Smooth muscle cell (in vitro differentiated cells): ENCODE measurements around the gene CAPN2. TPM values are rescaled to one million over a fixed set of nuclear protein-coding genes. Genes with fewer than 3 reads are reported as not detected.

Source experiments
- DNase-seq: peaks from one replicate; lab custom pipeline; 2025; ENCODE audit not compliant: unreplicated experiment; lab: John Stamatoyannopoulos, UW
- H2AFZ ChIP-seq: fragments of 200-600 bp; sonication (generic); 2 replicates; pipeline ENCODE4 v1.6.0; 2016; ENCODE audit warnings: antibody characterized with exemption, low read depth, mild to moderate bottlenecking
- H3F3A ChIP-seq: fragments of 200-600 bp; sonication (generic); 2 replicates; pipeline ENCODE4 v1.6.0; 2017; ENCODE audit warnings: antibody characterized with exemption, low read depth
- H3K27ac ChIP-seq: fragments of 200-600 bp; sonication (generic); 2 replicates; pipeline ENCODE4 v1.5.1; 2016; ENCODE audit warnings: low read depth, mild to moderate bottlenecking
- H3K27me3 ChIP-seq: fragments of 200-600 bp; sonication (generic); 2 replicates; pipeline ENCODE4 v1.6.1; 2016; ENCODE audit warnings: low read depth, mild to moderate bottlenecking
- H3K36me3 ChIP-seq: fragments of 200-600 bp; sonication (generic); 2 replicates; pipeline ENCODE4 v1.5.1; 2016; ENCODE audit warnings: low read depth
- H3K4me1 ChIP-seq: fragments of 200-600 bp; sonication (generic); 2 replicates; pipeline ENCODE4 v1.5.1; 2016; ENCODE audit warnings: low read depth
- H3K4me2 ChIP-seq: fragments of 200-600 bp; sonication (generic); 2 replicates; pipeline ENCODE4 v1.6.0; 2016; ENCODE audit warnings: mild to moderate bottlenecking
- H3K4me3 ChIP-seq: fragments of 200-600 bp; sonication (generic); 2 replicates; pipeline ENCODE4 v1.5.1; 2016; ENCODE audit warnings: mild to moderate bottlenecking
- H3K79me2 ChIP-seq: fragments of 200-600 bp; sonication (generic); 2 replicates; pipeline ENCODE4 v1.6.0; 2016; ENCODE audit warnings: low read depth, mild to moderate bottlenecking
- H3K9ac ChIP-seq: fragments of 200-600 bp; sonication (generic); 2 replicates; pipeline ENCODE4 v1.6.0; 2016; ENCODE audit warnings: low read depth
- H3K9me3 ChIP-seq: fragments of 200-600 bp; sonication (generic); replicated peaks from 2 replicates; pipeline ENCODE4 v1.5.1; 2016; ENCODE audit warnings: low read depth
- H4K20me1 ChIP-seq: fragments of 200-600 bp; sonication (generic); 2 replicates; pipeline ENCODE4 v1.6.0; 2016; ENCODE audit warnings: low read depth
- WGBS: methylation state at CpG from one replicate; pipeline ENCODE4 v1.1.7; 2016; ENCODE audit warnings: low lambda C conversion rate; 5-methylcytosine and 5-hydroxymethylcytosine counted together
- polyA plus RNA-seq: library from polyadenylated mRNA; unstranded; fragments of >200 nt; fragmentation: Nextera tagmentation; extraction: Ambion mirVana; gene quantifications from 2 replicates; pipeline ENCODE4 v1.2.1, GENCODE V29; 2016
- small RNA-seq: library from RNA; depleted of rRNA; stranded (forward); fragments of <200 nt; gene quantifications from one replicate; pipeline ENCODE3, GENCODE V24; 2014
- total RNA-seq: library from RNA; depleted of rRNA; stranded (reverse); fragments of >200 nt; gene quantifications from 2 replicates; pipeline ENCODE4 v1.2.3, GENCODE V29; 2014
- TF ChIP-seq, protein P1 (sequence below): fragments of 200-600 bp; sonication (generic); IDR thresholded peaks from 2 replicates; pipeline ENCODE4 v1.5.1; 2017; ENCODE audit warnings: borderline replicate concordance, mild to moderate bottlenecking, antibody characterized with exemption; ENCODE audit not compliant: insufficient read depth, poor library complexity, severe bottlenecking

Gene CAPN2
- total and polyA plus RNA-seq, 2 experiments from 2014 or later = 182 to 229 TPM

DNA sequence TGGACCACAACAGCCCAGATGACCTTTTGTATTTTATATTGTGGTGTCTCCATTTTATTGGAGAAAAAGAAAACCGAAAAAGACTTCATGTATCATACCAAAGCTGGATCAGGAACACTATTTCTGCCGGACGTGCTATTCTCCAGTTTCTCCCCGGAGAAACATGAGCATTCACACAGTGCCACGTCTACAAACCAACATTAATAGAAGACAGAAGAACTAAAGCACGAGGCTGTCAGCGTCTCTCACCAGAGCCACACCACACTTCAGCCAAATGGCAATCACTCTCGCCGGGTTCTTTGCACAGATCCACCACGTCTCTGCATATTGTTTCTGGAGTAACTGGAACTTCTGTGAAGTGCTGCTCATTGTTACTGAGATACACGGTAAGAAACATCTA, 108.6 kb downstream of the CAPN2 start:
- Histone ChIP-seq H3K4me2 (no peak overlapping the region), H3K4me3 (no peak overlapping the region), H2AFZ (no peak overlapping the region), H3K27ac (no peak overlapping the region), H3K4me1 (peaks cover 3% of the 10 kb centered on the region), H3F3A (peaks cover 2% of the 10 kb centered on the region), H3K79me2 (peaks cover 59% of the 10 kb centered on the region), H3K9ac (no peak overlapping the region), H4K20me1 (peaks cover 76% of the 10 kb centered on the region), H3K36me3 (peaks cover 3% of the 10 kb centered on the region), H3K9me3 (no peaks in the 10 kb centered on the region), H3K27me3 (no peaks in the 10 kb centered on the region)
- 95% methylated on average over 11 of the region's 11 CpGs for whole genome bisulfite sequencing
- TF ChIP-seq, protein P1, sequence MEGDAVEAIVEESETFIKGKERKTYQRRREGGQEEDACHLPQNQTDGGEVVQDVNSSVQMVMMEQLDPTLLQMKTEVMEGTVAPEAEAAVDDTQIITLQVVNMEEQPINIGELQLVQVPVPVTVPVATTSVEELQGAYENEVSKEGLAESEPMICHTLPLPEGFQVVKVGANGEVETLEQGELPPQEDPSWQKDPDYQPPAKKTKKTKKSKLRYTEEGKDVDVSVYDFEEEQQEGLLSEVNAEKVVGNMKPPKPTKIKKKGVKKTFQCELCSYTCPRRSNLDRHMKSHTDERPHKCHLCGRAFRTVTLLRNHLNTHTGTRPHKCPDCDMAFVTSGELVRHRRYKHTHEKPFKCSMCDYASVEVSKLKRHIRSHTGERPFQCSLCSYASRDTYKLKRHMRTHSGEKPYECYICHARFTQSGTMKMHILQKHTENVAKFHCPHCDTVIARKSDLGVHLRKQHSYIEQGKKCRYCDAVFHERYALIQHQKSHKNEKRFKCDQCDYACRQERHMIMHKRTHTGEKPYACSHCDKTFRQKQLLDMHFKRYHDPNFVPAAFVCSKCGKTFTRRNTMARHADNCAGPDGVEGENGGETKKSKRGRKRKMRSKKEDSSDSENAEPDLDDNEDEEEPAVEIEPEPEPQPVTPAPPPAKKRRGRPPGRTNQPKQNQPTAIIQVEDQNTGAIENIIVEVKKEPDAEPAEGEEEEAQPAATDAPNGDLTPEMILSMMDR = no peak
- DNase-seq = no peak

- Histone ChIP-seq H3F3A (no peaks in the 10 kb centered on the region), H3K9me3 (no peaks in the 10 kb centered on the region), H3K27me3 (no peaks in the 10 kb centered on the region), H3K4me1 (peaks cover 3% of the 10 kb centered on the region), H3K4me2 (no peak overlapping the region), H3K27ac (no peak overlapping the region), H3K79me2 (peaks cover 78% of the 10 kb centered on the region), H2AFZ (no peak overlapping the region), H3K9ac (no peak overlapping the region), H3K36me3 (peaks cover 3% of the 10 kb centered on the region), H4K20me1 (peaks cover 97% of the 10 kb centered on the region), H3K4me3 (no peak overlapping the region)
- 94% methylated on average over 9 of the region's 9 CpGs for WGBS
- no peak for DNase-seq
- TF ChIP-seq, protein P1 = no peak
These were observed 111.9 kb downstream of the CAPN2 start for GRCh38 chr1:223824287-223824686.

GRCh38 chr1:223824712-223825111, 112.4 kb downstream of the CAPN2 start:
- Histone ChIP-seq H2AFZ (no peak overlapping the region), H3K27ac (no peak overlapping the region), H3F3A (no peaks in the 10 kb centered on the region), H3K4me2 (no peak overlapping the region), H3K9ac (no peak overlapping the region), H4K20me1 (peaks cover 97% of the 10 kb centered on the region), H3K4me3 (no peak overlapping the region), H3K9me3 (no peaks in the 10 kb centered on the region), H3K4me1 (peaks cover 3% of the 10 kb centered on the region), H3K36me3 (peaks cover 3% of the 10 kb centered on the region), H3K27me3 (no peaks in the 10 kb centered on the region), H3K79me2 (peaks cover 82% of the 10 kb centered on the region)
- no peak for DNase-seq
- 93% methylated on average over 4 of the region's 4 CpGs for WGBS
- TF ChIP-seq, protein P1 = no peak

Small RNAs within 50 kb of the gene (small RNA-seq; reads per million reads assigned to genes)
- gene RNU6-1248P = not detected

Other genes starting within 250 kb of the CAPN2 start
- not detected in 2 replicates for gene CAPN8, start 46.8 kb upstream of the CAPN2 start, total RNA-seq
- gene CAPN8, start 46.8 kb upstream of the CAPN2 start, polyA plus RNA-seq = 0.74 TPM in 1 of 2 replicates, not detected in the other
- gene TP53BP2, start 133.4 kb downstream of the CAPN2 start, total RNA-seq = 28.6 and 30.8 TPM in 2 replicates
- gene TP53BP2, start 133.4 kb downstream of the CAPN2 start, polyA plus RNA-seq = 11.8 and 20.2 TPM in 2 replicates